G401.6 (cell line): ENCODE data around the gene TNNI2.
"Not testable (repeated sequence)": the region's sequence is repeated elsewhere in the genome, so short reads cannot be mapped to it uniquely, and the experiment has no call there.

Experiments
- FAIRE-seq: peaks from 2 replicates; lab custom pipeline; 2012; peaks lifted over from hg19 to GRCh38; lab: Jason Lieb, UNC

The TNNI2 gene

GRCh38 chr11:1862588-1863351 is 24.0 kb downstream of the TNNI2 start:
- FAIRE-seq: no peak

- FAIRE-seq: no peak
Observed at GRCh38 chr11:1863352-1864216, 24.8 kb downstream of the TNNI2 start.

GRCh38 chr11:1864231-1864630 is 25.4 kb downstream of the TNNI2 start:
- FAIRE-seq: no peak

GRCh38 chr11:1864831-1865665 is 26.3 kb downstream of the TNNI2 start:
- FAIRE-seq: no peak

GRCh38 chr11:1866226-1866625 is 27.4 kb downstream of the TNNI2 start:
- no peak for FAIRE-seq

- FAIRE-seq: no peak
Observed at GRCh38 chr11:1866776-1867175, 28.0 kb downstream of the TNNI2 start.

GRCh38 chr11:1867381-1867780 is 28.6 kb downstream of the TNNI2 start:
- no peak for FAIRE-seq

GRCh38 chr11:1868056-1868635 is 29.4 kb downstream of the TNNI2 start:
- FAIRE-seq: no peak

GRCh38 chr11:1868636-1869291 is 30.0 kb downstream of the TNNI2 start:
- FAIRE-seq: no peak

GRCh38 chr11:1869427-1870325 is 30.9 kb downstream of the TNNI2 start:
- no peak for FAIRE-seq

- no peak for FAIRE-seq
Observed at GRCh38 chr11:1870326-1870696, 31.5 kb downstream of the TNNI2 start.

GRCh38 chr11:1870721-1871466 is 32.1 kb downstream of the TNNI2 start:
- no peak for FAIRE-seq

GRCh38 chr11:1871531-1871930 is 32.8 kb downstream of the TNNI2 start:
- FAIRE-seq: no peak

- no peak for FAIRE-seq
Observed at GRCh38 chr11:1872267-1872985, 33.6 kb downstream of the TNNI2 start.

GRCh38 chr11:1873048-1873812 is 34.4 kb downstream of the TNNI2 start:
- FAIRE-seq: no peak

- not testable (repeated sequence) for FAIRE-seq
Observed at GRCh38 chr11:1873813-1874150, 35.0 kb downstream of the TNNI2 start.

GRCh38 chr11:1874441-1875092 is 35.8 kb downstream of the TNNI2 start:
- not testable (repeated sequence) for FAIRE-seq
